GM23338 (cell line): ENCODE measurements around the gene ARAF. TPM values are rescaled to one million over a fixed set of nuclear protein-coding genes. Genes with fewer than 3 reads are reported as not detected.
A peak's percentile ranks its signal among the peaks of the same experiment; 100 is the strongest.

ENCODE experiments used
- ATAC-seq: fragments of 200-7000 bp; cut with Tn5 transposase; 3 replicates; pipeline ENCODE4 v1.9.1; 2020
- DNase-seq: peaks from one replicate; pipeline ENCODE4 v3.0.0-alpha.2; 2015; ENCODE audit warnings: low spot score
- H2AFZ ChIP-seq: fragments of 200-600 bp; sonication (generic); 2 replicates; pipeline ENCODE4 v1.8.0; 2016; ENCODE audit warnings: antibody characterized with exemption, mild to moderate bottlenecking, moderate library complexity
- H3F3A ChIP-seq: fragments of 200-600 bp; sonication (generic); replicated peaks from 2 replicates; pipeline ENCODE4 v1.8.0; 2017; ENCODE audit warnings: antibody characterized with exemption, mixed run types, low read depth
- H3K27ac ChIP-seq: fragments of 200-600 bp; sonication (generic); 2 replicates; pipeline ENCODE4 v1.6.1; 2016; ENCODE audit warnings: low read depth
- H3K27me3 ChIP-seq: fragments of 200-600 bp; sonication (generic); 2 replicates; pipeline ENCODE4 v1.8.0; 2016; ENCODE audit warnings: mild to moderate bottlenecking, mixed run types, moderate library complexity; ENCODE audit not compliant: insufficient read depth
- H3K36me3 ChIP-seq: fragments of 200-600 bp; sonication (generic); 2 replicates; pipeline ENCODE4 v1.8.0; 2016; ENCODE audit warnings: mild to moderate bottlenecking; ENCODE audit not compliant: insufficient read depth
- H3K4me1 ChIP-seq: fragments of 200-600 bp; sonication (generic); 2 replicates; pipeline ENCODE4 v1.8.0; 2016; ENCODE audit warnings: mild to moderate bottlenecking, moderate library complexity; ENCODE audit not compliant: insufficient read depth
- H3K4me2 ChIP-seq: fragments of 200-600 bp; sonication (generic); 2 replicates; pipeline ENCODE4 v1.7.1; 2017; ENCODE audit warnings: mixed run types
- H3K4me3 ChIP-seq: fragments of 200-600 bp; sonication (generic); 2 replicates; pipeline ENCODE4 v1.6.1; 2016; ENCODE audit warnings: mixed run types
- H3K79me2 ChIP-seq: fragments of 200-600 bp; sonication (generic); replicated peaks from 2 replicates; pipeline ENCODE4 v1.8.0; 2017; ENCODE audit warnings: mild to moderate bottlenecking; ENCODE audit not compliant: insufficient read depth
- H3K9me2 ChIP-seq: fragments of 200-600 bp; sonication (generic); 2 replicates; pipeline ENCODE4 v1.8.0; 2017; ENCODE audit not compliant: insufficient read depth
- H4K20me1 ChIP-seq: fragments of 200-600 bp; sonication (generic); replicated peaks from 2 replicates; pipeline ENCODE4 v1.8.0; 2017; ENCODE audit warnings: mild to moderate bottlenecking; ENCODE audit not compliant: insufficient read depth
- H3K27ac Mint-ChIP-seq: 2 replicates; pipeline ENCODE4 v1.8.0; 2020; ENCODE audit warnings: inconsistent platforms, mild to moderate bottlenecking, moderate library complexity, mixed read lengths
- H3K27me3 Mint-ChIP-seq: 3 replicates; pipeline ENCODE4 v1.8.0; 2022; ENCODE audit warnings: low read depth, mild to moderate bottlenecking, moderate library complexity, mixed read lengths, inconsistent platforms; ENCODE audit not compliant: insufficient read depth, poor library complexity
- H3K36me3 Mint-ChIP-seq: 3 replicates; pipeline ENCODE4 v1.8.0; 2021; ENCODE audit warnings: low read depth, mild to moderate bottlenecking, inconsistent platforms, moderate library complexity, mixed read lengths
- H3K4me1 Mint-ChIP-seq: 3 replicates; pipeline ENCODE4 v1.8.0; 2020; ENCODE audit warnings: mild to moderate bottlenecking, inconsistent platforms, mixed read lengths
- H3K4me3 Mint-ChIP-seq: 3 replicates; pipeline ENCODE4 v1.8.0; 2021; ENCODE audit warnings: moderate library complexity, mild to moderate bottlenecking, inconsistent platforms, mixed read lengths
- H3K9me3 Mint-ChIP-seq: 3 replicates; pipeline ENCODE4 v1.8.0; 2020; ENCODE audit warnings: moderate library complexity, mild to moderate bottlenecking, inconsistent platforms, mixed read lengths
- CREB1 ChIP-seq: fragments of 250-450 bp; sonication (Bioruptor Pico); IDR thresholded peaks from 2 replicates; pipeline ENCODE4 v1.5.0; 2020; ENCODE audit warnings: low read depth, mild to moderate bottlenecking, moderate library complexity
- EZH2 ChIP-seq: fragments of 200-600 bp; sonication (generic); IDR thresholded peaks from one replicate; pipeline ENCODE4 v1.8.0; 2017; ENCODE audit warnings: antibody characterized with exemption, mild to moderate bottlenecking, low read depth; ENCODE audit not compliant: unreplicated experiment
- EZH2phosphoT487 ChIP-seq: fragments of 200-600 bp; sonication (generic); IDR thresholded peaks from one replicate; pipeline ENCODE4 v1.8.1; 2018; ENCODE audit warnings: antibody characterized with exemption; ENCODE audit not compliant: unreplicated experiment
- NANOG ChIP-seq: IDR thresholded peaks from 2 replicates; pipeline ENCODE4 v1.6.1; 2016; ENCODE audit warnings: antibody characterized with exemption, borderline replicate concordance
- POLR2AphosphoS5 ChIP-seq: IDR thresholded peaks from 2 replicates; pipeline ENCODE4 v1.6.1; 2016; ENCODE audit warnings: antibody characterized with exemption, low read depth
- ZNF331 ChIP-seq: fragments of 250-450 bp; sonication (Bioruptor Pico); IDR thresholded peaks from 2 replicates; pipeline ENCODE4 v1.5.0; 2020; ENCODE audit warnings: low read depth, mild to moderate bottlenecking, moderate library complexity
- polyA plus RNA-seq: library from polyadenylated mRNA; unstranded; fragments of >200 nt; fragmentation: Nextera tagmentation; extraction: Ambion mirVana; gene quantifications from 2 replicates; pipeline ENCODE4 v1.2.1, GENCODE V29; 2016
- total RNA-seq: library from RNA; depleted of rRNA; stranded (reverse); fragments of >200 nt; shearing (Covaris generic); gene quantifications from 2 replicates; pipeline ENCODE4 v1.2.3, GENCODE V29; 2014
- TF ChIP-seq, protein P1 (sequence below), 2 experiments: fragments of 200-600 bp in 1 of 2; sonication (generic) in 1 of 2; conservative IDR thresholded peaks; 2 replicates each; pipeline versions ENCODE4 v1.5.1 to v1.6.1; 2016 to 2017; ENCODE audit warnings: antibody characterized with exemption in 2 of 2, low read depth in 2 of 2, mild to moderate bottlenecking in 2 of 2, moderate library complexity in 1 of 2
- TF ChIP-seq, protein P2 (sequence below): fragments of 250-450 bp; sonication (Bioruptor Pico); IDR thresholded peaks from 2 replicates; pipeline ENCODE4 v1.5.0; 2020; ENCODE audit warnings: mild to moderate bottlenecking, moderate library complexity

ARAF gene
- total and polyA plus RNA-seq, 2 experiments from 2014 or later = 28.2 to 43.9 TPM

DNA sequence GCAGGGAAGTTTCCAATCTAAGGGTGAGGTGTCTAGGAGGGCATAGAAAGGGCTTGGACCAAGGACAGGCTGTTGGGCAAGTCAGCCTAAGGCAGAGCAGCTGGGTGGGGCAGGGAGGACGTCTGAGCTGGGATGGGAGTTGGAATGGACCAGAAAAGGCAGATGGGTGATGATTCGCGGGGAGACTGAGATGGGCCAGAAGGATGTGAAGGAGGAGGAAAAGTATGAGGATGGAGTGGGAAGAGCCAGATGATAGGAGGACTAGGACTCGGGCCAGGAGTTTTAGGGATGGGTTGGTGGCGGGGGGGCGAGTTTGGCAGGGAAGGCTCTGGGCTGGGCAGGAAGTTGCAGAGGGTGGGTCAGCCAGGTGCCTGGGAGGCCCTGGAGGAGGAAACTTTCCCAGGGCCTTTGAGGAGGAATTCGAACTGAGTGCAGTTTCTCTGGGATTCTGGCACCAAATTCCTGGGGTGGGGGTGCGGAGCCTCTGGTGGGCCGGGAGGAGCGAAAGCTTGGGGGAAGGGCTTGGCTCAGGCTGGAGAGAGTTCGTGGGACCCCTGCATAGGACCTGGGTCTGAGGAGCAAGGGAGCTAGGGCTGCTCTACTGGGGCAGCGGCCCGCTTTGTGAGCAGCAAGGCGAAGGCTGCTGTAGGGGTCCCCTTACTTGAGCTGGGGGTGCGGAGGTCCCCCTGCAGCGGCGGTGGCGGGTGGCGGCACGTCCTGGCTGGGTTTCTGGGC is 12.5 kb downstream of the ARAF start:
- TF ChIP-seq POLR2AphosphoS5 (peak; percentile 40; the same call in 1 of the 2 replicates), CREB1 (CRISPR knock-in tag) (no peak), EZH2phosphoT487 (no peak), EZH2 (no peak), ZNF331 (CRISPR knock-in tag) (no peak), NANOG (no peak)
- TF ChIP-seq, protein P1, sequence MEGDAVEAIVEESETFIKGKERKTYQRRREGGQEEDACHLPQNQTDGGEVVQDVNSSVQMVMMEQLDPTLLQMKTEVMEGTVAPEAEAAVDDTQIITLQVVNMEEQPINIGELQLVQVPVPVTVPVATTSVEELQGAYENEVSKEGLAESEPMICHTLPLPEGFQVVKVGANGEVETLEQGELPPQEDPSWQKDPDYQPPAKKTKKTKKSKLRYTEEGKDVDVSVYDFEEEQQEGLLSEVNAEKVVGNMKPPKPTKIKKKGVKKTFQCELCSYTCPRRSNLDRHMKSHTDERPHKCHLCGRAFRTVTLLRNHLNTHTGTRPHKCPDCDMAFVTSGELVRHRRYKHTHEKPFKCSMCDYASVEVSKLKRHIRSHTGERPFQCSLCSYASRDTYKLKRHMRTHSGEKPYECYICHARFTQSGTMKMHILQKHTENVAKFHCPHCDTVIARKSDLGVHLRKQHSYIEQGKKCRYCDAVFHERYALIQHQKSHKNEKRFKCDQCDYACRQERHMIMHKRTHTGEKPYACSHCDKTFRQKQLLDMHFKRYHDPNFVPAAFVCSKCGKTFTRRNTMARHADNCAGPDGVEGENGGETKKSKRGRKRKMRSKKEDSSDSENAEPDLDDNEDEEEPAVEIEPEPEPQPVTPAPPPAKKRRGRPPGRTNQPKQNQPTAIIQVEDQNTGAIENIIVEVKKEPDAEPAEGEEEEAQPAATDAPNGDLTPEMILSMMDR (conservative IDR thresholded peaks at IDR 0.05; ENCODE audit: low read depth in 2 of 2) = no peak
- TF ChIP-seq, protein P2, sequence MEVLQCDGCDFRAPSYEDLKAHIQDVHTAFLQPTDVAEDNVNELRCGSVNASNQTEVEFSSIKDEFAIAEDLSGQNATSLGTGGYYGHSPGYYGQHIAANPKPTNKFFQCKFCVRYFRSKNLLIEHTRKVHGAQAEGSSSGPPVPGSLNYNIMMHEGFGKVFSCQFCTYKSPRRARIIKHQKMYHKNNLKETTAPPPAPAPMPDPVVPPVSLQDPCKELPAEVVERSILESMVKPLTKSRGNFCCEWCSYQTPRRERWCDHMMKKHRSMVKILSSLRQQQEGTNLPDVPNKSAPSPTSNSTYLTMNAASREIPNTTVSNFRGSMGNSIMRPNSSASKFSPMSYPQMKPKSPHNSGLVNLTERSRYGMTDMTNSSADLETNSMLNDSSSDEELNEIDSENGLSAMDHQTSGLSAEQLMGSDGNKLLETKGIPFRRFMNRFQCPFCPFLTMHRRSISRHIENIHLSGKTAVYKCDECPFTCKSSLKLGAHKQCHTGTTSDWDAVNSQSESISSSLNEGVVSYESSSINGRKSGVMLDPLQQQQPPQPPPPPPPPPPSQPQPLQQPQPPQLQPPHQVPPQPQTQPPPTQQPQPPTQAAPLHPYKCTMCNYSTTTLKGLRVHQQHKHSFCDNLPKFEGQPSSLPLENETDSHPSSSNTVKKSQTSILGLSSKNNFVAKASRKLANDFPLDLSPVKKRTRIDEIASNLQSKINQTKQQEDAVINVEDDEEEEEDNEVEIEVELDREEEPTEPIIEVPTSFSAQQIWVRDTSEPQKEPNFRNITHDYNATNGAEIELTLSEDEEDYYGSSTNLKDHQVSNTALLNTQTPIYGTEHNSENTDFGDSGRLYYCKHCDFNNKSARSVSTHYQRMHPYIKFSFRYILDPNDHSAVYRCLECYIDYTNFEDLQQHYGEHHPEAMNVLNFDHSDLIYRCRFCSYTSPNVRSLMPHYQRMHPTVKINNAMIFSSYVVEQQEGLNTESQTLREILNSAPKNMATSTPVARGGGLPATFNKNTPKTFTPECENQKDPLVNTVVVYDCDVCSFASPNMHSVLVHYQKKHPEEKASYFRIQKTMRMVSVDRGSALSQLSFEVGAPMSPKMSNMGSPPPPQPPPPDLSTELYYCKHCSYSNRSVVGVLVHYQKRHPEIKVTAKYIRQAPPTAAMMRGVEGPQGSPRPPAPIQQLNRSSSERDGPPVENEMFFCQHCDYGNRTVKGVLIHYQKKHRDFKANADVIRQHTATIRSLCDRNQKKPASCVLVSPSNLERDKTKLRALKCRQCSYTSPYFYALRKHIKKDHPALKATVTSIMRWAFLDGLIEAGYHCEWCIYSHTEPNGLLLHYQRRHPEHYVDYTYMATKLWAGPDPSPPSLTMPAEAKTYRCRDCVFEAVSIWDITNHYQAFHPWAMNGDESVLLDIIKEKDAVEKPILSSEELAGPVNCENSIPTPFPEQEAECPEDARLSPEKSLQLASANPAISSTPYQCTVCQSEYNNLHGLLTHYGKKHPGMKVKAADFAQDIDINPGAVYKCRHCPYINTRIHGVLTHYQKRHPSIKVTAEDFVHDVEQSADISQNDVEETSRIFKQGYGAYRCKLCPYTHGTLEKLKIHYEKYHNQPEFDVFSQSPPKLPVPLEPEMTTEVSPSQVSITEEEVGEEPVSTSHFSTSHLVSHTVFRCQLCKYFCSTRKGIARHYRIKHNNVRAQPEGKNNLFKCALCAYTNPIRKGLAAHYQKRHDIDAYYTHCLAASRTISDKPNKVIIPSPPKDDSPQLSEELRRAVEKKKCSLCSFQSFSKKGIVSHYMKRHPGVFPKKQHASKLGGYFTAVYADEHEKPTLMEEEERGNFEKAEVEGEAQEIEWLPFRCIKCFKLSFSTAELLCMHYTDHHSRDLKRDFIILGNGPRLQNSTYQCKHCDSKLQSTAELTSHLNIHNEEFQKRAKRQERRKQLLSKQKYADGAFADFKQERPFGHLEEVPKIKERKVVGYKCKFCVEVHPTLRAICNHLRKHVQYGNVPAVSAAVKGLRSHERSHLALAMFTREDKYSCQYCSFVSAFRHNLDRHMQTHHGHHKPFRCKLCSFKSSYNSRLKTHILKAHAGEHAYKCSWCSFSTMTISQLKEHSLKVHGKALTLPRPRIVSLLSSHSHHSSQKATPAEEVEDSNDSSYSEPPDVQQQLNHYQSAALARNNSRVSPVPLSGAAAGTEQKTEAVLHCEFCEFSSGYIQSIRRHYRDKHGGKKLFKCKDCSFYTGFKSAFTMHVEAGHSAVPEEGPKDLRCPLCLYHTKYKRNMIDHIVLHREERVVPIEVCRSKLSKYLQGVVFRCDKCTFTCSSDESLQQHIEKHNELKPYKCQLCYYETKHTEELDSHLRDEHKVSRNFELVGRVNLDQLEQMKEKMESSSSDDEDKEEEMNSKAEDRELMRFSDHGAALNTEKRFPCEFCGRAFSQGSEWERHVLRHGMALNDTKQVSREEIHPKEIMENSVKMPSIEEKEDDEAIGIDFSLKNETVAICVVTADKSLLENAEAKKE (CRISPR knock-in tag) = no peak
- H2AFZ ChIP-seq = no peak overlapping the region
- peaks cover 5% of the 10 kb centered on the region; the same call in 1 of the 2 replicates for H3K4me1 ChIP-seq
- peak overlapping the region; percentile 97 for H3K27ac ChIP-seq
- H3K4me1 Mint-ChIP-seq = peaks cover 31% of the 10 kb centered on the region
- H3K36me3 Mint-ChIP-seq = peaks cover 44% of the 10 kb centered on the region
- peak overlapping the region; percentile 72 for H3K4me3 Mint-ChIP-seq
- H4K20me1 ChIP-seq = no peaks in the 10 kb centered on the region
- peak overlapping the region; percentile 56 for H3K4me3 ChIP-seq
- peak; percentile 91 for DNase-seq
- no peaks in the 10 kb centered on the region for H3K36me3 ChIP-seq
- no peaks in the 10 kb centered on the region for H3K79me2 ChIP-seq
- ATAC-seq = peak; percentile 71
- H3K27me3 ChIP-seq = no peaks in the 10 kb centered on the region
- no peaks in the 10 kb centered on the region for H3K9me2 ChIP-seq
- H3K27me3 Mint-ChIP-seq = peaks cover 21% of the 10 kb centered on the region
- no peaks in the 10 kb centered on the region; the same call in 2 of the 3 replicates for H3K9me3 Mint-ChIP-seq
- peak overlapping the region; percentile 94 for H3K27ac Mint-ChIP-seq
- no peaks in the 10 kb centered on the region for H3F3A ChIP-seq
- H3K4me2 ChIP-seq = peak overlapping the region; percentile 80
